Esophagus squamous epithelium (tissue), 5 donors: ENCODE results near the gene DPYSL4. TPM values are rescaled to one million over a fixed set of nuclear protein-coding genes. Genes with fewer than 3 reads are reported as not detected.

Experiments used
- DNase-seq: peaks from one replicate; lab custom pipeline; 2025; lab: John Stamatoyannopoulos, UW
- H3K27ac ChIP-seq, 4 donors: fragments of 200-600 bp; sonication (generic); one replicate each; pipeline ENCODE4 v1.5.1; 2016 to 2019; ENCODE audit warnings: mild to moderate bottlenecking in 1 of 4
- H3K27me3 ChIP-seq, 4 donors: fragments of 200-600 bp; sonication (generic); 1 replicate in 3 of 4; 2 replicates in 1 of 4; pipeline versions ENCODE4 v1.5.1 to v1.6.0; 2017 to 2021; ENCODE audit warnings: antibody characterized with exemption in 1 of 4
- H3K36me3 ChIP-seq, 3 donors: fragments of 200-600 bp; sonication (generic); one replicate each; pipeline ENCODE4 v1.5.1; 2016 to 2019
- H3K4me1 ChIP-seq, 3 donors: fragments of 200-600 bp; sonication (generic); one replicate each; pipeline ENCODE4 v1.5.1; 2017 to 2019
- H3K4me3 ChIP-seq, 4 donors: fragments of 200-600 bp; sonication (generic); 1 replicate in 3 of 4; 2 replicates in 1 of 4; pipeline ENCODE4 v1.5.1; 2016 to 2019; ENCODE audit warnings: mild to moderate bottlenecking in 2 of 4, moderate library complexity in 1 of 4
- H3K9me3 ChIP-seq, 3 donors: fragments of 200-600 bp; sonication (generic); one replicate each; pipeline ENCODE4 v1.5.1; 2016 to 2019
- POLR2A ChIP-seq, 4 donors: fragments of 450-650 bp; IDR thresholded peaks; one replicate each; pipeline ENCODE4 v1.6.1; 2017; ENCODE audit warnings: antibody characterized with exemption in 4 of 4, mild to moderate bottlenecking in 4 of 4, moderate library complexity in 3 of 4
- WGBS, 2 donors: methylation state at CpG; one replicate each; pipeline ENCODE4 v1.1.5; 2018; 5-methylcytosine and 5-hydroxymethylcytosine counted together
- intact Hi-C: fragments of 100-400 bp; cut with DNase I; formaldehyde crosslinking; loops from one replicate; pipeline ENCODE4 v1.15.0; 2022
- total RNA-seq, 4 donors: library from RNA; depleted of rRNA; stranded (reverse); fragments of >200 nt; gene quantifications; one replicate each; pipeline ENCODE4 v1.1.0, GENCODE V29; 2016
- TF ChIP-seq, protein P1 (sequence below), 6 experiments: fragments of 450-650 bp in 4 of 6; fragments of 200-600 bp in 2 of 6; sonication (generic) in 2 of 6; IDR thresholded peaks; one replicate each; pipeline ENCODE4 v1.5.1; 2016 to 2019; ENCODE audit warnings: antibody characterized with exemption in 6 of 6, mild to moderate bottlenecking in 4 of 6, moderate library complexity in 4 of 6
- donor health status: DM: yes; HTN: yes; CAD: no.

Gene DPYSL4
- total RNA-seq, 4 donors from 2014 or later: 0.95 to 1.6 TPM; not detected in 2

DNA sequence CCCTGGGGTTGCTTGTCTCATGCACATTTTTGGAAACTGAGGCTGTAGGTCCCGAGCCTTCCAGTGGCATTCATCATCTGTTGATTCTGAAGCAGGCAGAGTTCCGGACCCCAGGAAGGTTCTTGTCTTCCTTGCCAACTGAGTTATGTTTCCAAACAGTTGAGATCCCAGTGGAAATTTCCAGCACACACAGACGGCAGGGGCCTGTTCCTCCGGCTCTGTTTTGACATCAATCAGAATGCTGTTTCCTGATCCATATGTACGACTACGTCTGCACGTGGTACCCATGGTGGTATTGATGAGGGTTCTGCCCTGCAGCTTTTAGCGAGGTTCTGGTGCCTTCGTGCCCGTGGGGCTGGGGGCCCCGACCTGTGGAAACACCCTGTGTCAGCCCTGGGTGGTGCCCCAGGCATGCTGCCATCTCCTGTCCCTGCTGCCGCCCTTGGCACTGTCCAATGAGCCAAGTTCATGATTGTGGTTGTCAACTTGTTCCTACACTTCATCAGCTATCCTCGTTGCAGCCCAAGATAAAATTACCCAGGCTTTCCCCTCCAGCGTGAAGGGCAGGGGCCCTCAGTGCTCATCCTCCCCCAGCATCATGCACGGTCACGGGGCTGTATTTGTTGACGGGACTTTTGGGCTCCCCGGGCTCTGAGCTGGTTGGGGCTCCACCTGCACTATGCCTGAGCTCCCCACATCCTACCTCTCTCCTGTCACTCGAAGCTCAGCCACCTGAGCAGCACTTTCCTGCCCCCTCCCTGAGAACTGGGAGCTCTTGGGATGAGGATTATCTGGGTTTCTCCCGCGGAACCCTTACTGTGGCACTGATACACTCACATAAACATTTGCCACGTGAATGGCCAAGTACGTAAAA lies 7.8 kb upstream of the DPYSL4 start:
- DNase-seq: no peak
- intact Hi-C loops: no loop called here
- H3K36me3 ChIP-seq: no peaks in the 10 kb centered on the region
- peaks cover 0 to 90% (median 0%) of the 10 kb centered on the region in 4 donors for H3K27me3 ChIP-seq
- H3K27ac ChIP-seq: no peak overlapping the region
- no peak overlapping the region for H3K4me3 ChIP-seq
- peaks cover 0 to 10% (median 0%) of the 10 kb centered on the region in 3 donors for H3K4me1 ChIP-seq
- TF ChIP-seq, protein P1, sequence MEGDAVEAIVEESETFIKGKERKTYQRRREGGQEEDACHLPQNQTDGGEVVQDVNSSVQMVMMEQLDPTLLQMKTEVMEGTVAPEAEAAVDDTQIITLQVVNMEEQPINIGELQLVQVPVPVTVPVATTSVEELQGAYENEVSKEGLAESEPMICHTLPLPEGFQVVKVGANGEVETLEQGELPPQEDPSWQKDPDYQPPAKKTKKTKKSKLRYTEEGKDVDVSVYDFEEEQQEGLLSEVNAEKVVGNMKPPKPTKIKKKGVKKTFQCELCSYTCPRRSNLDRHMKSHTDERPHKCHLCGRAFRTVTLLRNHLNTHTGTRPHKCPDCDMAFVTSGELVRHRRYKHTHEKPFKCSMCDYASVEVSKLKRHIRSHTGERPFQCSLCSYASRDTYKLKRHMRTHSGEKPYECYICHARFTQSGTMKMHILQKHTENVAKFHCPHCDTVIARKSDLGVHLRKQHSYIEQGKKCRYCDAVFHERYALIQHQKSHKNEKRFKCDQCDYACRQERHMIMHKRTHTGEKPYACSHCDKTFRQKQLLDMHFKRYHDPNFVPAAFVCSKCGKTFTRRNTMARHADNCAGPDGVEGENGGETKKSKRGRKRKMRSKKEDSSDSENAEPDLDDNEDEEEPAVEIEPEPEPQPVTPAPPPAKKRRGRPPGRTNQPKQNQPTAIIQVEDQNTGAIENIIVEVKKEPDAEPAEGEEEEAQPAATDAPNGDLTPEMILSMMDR (IDR thresholded peaks at IDR 0.05): no peak
- TF ChIP-seq POLR2A (IDR thresholded peaks at IDR 0.05): no peak
- WGBS, 2 donors: 71 to 75% methylated on average over 14 to 21 of the region's 23 CpGs
- H3K9me3 ChIP-seq: no peaks in the 10 kb centered on the region

DNA sequence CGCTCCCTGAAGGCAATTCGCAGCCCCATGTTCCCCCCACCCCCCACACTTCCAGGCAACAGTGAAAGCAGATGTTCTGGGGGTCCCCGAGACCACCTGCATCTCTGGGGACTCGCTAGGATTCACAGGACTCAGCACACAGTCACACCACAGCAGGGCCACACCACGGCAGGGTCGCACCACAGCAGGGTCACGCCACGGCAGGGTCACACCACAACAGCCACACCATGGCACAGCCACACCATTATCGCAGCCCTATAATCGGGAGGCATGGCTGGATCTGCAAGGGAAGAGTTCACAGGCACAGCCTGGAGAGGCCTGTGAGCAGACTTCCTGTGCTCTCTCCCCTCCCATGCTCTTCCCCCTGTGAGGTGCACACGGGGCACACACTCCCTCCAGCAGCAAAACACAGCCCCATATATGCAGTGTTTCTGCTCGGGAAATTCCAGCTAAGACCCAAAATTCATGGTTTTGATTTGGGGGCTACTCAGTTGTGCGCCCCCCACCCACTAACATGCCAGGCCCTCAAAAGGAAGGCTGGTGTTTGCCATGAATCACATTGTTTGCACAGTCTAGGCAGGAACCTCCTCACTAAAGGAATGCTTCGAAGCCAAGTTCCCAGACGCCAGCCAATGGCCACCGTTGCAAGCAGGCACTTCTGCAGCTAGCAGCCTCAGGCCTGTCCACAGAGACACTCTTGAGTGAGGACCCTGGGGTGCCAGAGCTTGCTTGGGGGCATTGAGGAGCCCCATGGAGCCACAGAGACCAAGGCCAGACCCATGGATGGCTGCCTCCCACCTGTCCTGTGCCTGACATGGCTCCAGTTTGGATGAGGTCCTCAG lies 7.0 kb upstream of the DPYSL4 start:
- H3K27ac ChIP-seq: no peak overlapping the region
- TF ChIP-seq, protein P1 (IDR thresholded peaks at IDR 0.05): no peak
- TF ChIP-seq POLR2A (IDR thresholded peaks at IDR 0.05): no peak
- no peak overlapping the region for H3K4me3 ChIP-seq
- H3K27me3 ChIP-seq: peaks cover 0 to 89% (median under 1%) of the 10 kb centered on the region in 4 donors
- intact Hi-C loops: no loop called here
- 69 to 77% methylated on average over 5 to 8 of the region's 16 CpGs for WGBS, 2 donors
- H3K4me1 ChIP-seq: peaks cover 0 to 14% (median 0%) of the 10 kb centered on the region in 3 donors
- no peak for DNase-seq
- no peaks in the 10 kb centered on the region for H3K36me3 ChIP-seq
- H3K9me3 ChIP-seq: no peaks in the 10 kb centered on the region

DNA sequence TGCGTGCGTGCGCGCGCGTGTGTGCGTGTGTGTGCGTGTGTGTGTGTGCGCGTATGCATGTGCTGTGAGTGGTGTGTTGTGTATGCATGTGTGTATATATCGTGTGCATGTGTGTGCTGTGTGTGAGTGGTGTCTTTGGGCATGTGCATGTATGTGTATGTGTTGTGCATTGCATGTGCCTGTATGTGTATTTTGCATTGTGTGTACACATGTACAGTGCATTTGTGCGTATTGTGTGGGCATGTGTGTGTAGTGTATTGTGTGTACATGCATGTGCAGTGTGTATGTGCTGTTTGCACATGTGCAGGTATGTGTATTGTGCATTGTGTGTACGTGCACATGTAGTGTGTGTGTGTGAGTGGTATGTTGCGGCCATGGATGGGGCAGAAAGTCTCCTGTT lies 6.0 kb upstream of the DPYSL4 start:
- WGBS, 2 donors: 38 to 91% methylated on average over 3 to 14 of the region's 14 CpGs
- H3K36me3 ChIP-seq: no peaks in the 10 kb centered on the region
- H3K27me3 ChIP-seq: peaks cover 2 to 91% (median 9%) of the 10 kb centered on the region in 4 donors
- TF ChIP-seq POLR2A (IDR thresholded peaks at IDR 0.05): no peak
- TF ChIP-seq, protein P1 (IDR thresholded peaks at IDR 0.05): no peak
- no peak overlapping the region for H3K27ac ChIP-seq
- no peak overlapping the region for H3K4me3 ChIP-seq
- intact Hi-C loops: no loop called here
- peaks cover 3 to 23% (median 4%) of the 10 kb centered on the region in 3 donors for H3K4me1 ChIP-seq
- no peaks in the 10 kb centered on the region for H3K9me3 ChIP-seq
- DNase-seq: no peak

DNA sequence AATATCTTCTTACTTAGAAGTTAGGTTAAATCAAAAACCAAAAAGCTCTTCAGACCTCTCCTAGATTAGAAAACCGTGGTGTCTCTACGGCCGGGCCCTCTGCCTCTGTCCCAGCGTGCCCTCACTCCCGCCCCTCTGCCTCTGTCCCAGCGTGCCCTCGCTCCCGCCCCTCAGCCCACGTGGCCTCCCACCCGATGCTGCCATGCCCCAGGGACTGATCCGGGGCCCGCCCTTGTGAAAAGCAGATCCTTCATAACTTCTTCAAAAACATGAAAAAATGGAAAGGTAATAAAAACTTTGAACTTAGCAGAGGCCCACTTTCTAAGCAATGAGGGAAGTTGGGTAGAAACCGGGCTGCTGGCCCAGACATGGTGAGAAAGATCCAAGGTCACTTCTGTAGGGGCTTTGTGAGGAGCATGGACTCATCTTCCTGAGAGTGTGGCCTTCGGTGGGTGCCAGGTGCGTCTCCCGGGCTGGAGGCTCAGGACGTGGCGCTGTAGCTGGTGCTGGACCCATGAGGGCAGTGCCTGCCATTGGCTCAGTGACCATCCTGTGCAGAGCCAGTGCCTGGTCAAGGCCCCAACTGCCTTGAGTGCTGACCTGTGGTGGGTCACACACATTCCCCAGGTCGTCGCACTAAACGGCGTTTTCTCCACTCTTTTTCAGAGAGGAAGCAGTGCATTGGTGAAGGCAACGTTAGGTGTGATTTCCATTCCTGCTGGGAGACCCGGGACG lies 4.9 kb upstream of the DPYSL4 start:
- Histone ChIP-seq H3K9me3 (no peaks in the 10 kb centered on the region), H3K36me3 (no peaks in the 10 kb centered on the region), H3K4me3 (no peak overlapping the region), H3K27ac (no peak overlapping the region), H3K27me3 (peaks cover 11 to 91% (median 16%) of the 10 kb centered on the region in 4 donors), H3K4me1 (peaks cover 12 to 25% (median 13%) of the 10 kb centered on the region in 3 donors)
- 75 to 76% methylated on average over 9 to 18 of the region's 25 CpGs for WGBS, 2 donors
- TF ChIP-seq, protein P1 (IDR thresholded peaks at IDR 0.05): no peak
- TF ChIP-seq POLR2A (IDR thresholded peaks at IDR 0.05): no peak
- no peak for DNase-seq
- intact Hi-C loops: no loop called here
